MM.1S (cell line): ENCODE results near the gene YPEL5.
"Not testable (repeated sequence)": the region's sequence is repeated elsewhere in the genome, so short reads cannot be mapped to it uniquely, and the experiment has no call there.

Source experiments
- DNase-seq: peaks from one replicate; pipeline ENCODE4 v3.0.0-alpha.2; 2015
- H2AFZ ChIP-seq: fragments of 300-600 bp; sonication (generic); 2 replicates; pipeline ENCODE4 v1.6.0; 2016; ENCODE audit warnings: antibody characterized with exemption, low read length
- H3F3A ChIP-seq: fragments of 300-600 bp; sonication (generic); 2 replicates; pipeline ENCODE4 v1.6.1; 2016; ENCODE audit warnings: mild to moderate bottlenecking, antibody characterized with exemption, low read length, moderate library complexity, mixed read lengths; ENCODE audit not compliant: insufficient read depth
- H3K27ac ChIP-seq: fragments of 300-600 bp; sonication (generic); 2 replicates; pipeline ENCODE4 v1.5.1; 2016; ENCODE audit warnings: mild to moderate bottlenecking, low read length
- H3K27me3 ChIP-seq: fragments of 300-600 bp; sonication (generic); replicated peaks from 2 replicates; pipeline ENCODE4 v1.6.0; 2016; ENCODE audit warnings: low read length; ENCODE audit not compliant: insufficient read depth
- H3K36me3 ChIP-seq: fragments of 300-600 bp; sonication (generic); replicated peaks from 2 replicates; pipeline ENCODE4 v1.6.1; 2016; ENCODE audit warnings: mild to moderate bottlenecking, low read length, mixed read lengths; ENCODE audit not compliant: insufficient read depth
- H3K4me1 ChIP-seq: fragments of 300-600 bp; sonication (generic); 2 replicates; pipeline ENCODE4 v1.6.1; 2016; ENCODE audit warnings: low read length, mixed read lengths
- H3K4me2 ChIP-seq: fragments of 300-600 bp; sonication (generic); 2 replicates; pipeline ENCODE4 v1.6.0; 2016; ENCODE audit warnings: low read depth, low read length
- H3K4me3 ChIP-seq: fragments of 300-600 bp; sonication (generic); 2 replicates; pipeline ENCODE4 v1.5.1; 2016; ENCODE audit warnings: low read length, mixed read lengths
- H3K79me2 ChIP-seq: fragments of 300-600 bp; sonication (generic); 2 replicates; pipeline ENCODE4 v1.6.1; 2016; ENCODE audit warnings: mixed run types, low read length, mixed read lengths
- H3K9ac ChIP-seq: fragments of 300-600 bp; sonication (generic); 2 replicates; pipeline ENCODE4 v1.6.1; 2016; ENCODE audit warnings: low read length, mixed read lengths
- H3K9me2 ChIP-seq: fragments of 300-600 bp; sonication (generic); replicated peaks from 2 replicates; pipeline ENCODE4 v1.6.1; 2016; ENCODE audit warnings: mild to moderate bottlenecking, low read length, mixed read lengths; ENCODE audit not compliant: insufficient read depth
- H3K9me3 ChIP-seq: fragments of 300-600 bp; sonication (generic); replicated peaks from 2 replicates; pipeline ENCODE4 v1.6.1; 2016; ENCODE audit warnings: mild to moderate bottlenecking, low read length, mixed read lengths; ENCODE audit not compliant: insufficient read depth
- H4K20me1 ChIP-seq: fragments of 300-600 bp; sonication (generic); 2 replicates; pipeline ENCODE4 v1.6.1; 2016; ENCODE audit warnings: mild to moderate bottlenecking, low read length, moderate library complexity, mixed read lengths; ENCODE audit not compliant: insufficient read depth
- EZH2 ChIP-seq: fragments of 300-600 bp; sonication (generic); optimal IDR thresholded peaks from 2 replicates; pipeline ENCODE3; 2017; ENCODE audit warnings: low read depth, mild to moderate bottlenecking, antibody characterized with exemption, low read length, mixed read lengths
- EZH2phosphoT487 ChIP-seq: fragments of 300-600 bp; sonication (generic); IDR thresholded peaks from 2 replicates; pipeline ENCODE4 v1.6.1; 2018; ENCODE audit warnings: antibody characterized with exemption, low read length
- TF ChIP-seq, protein P1 (sequence below): fragments of 300-600 bp; sonication (generic); IDR thresholded peaks from 2 replicates; pipeline ENCODE4 v1.5.1; 2016; ENCODE audit warnings: antibody characterized with exemption, low read length, mixed read lengths

YPEL5 gene

DNA sequence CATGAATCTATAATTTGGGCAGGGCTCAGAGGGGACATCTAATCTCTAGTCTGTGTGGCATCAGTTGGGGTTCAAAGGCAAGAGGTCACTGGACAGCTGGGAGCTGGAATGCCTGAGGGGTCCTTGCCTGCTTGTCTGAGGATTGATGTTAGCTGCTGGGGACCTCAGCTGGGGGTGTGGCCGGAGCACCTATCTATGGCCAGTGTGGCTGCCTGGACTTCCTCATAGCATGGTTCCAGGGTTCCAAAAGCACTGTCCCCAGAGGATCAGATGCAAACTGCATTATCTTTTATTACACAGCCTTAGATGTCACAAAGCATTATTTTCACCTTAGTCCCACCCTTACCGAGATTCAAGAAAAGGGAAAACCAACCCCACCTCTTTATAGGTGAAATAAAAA is 38.6 kb upstream of the YPEL5 start:
- Histone ChIP-seq H3K4me1 (no peaks in the 10 kb centered on the region), H3K4me2 (no peak overlapping the region), H4K20me1 (no peaks in the 10 kb centered on the region), H3K9me3 (no peaks in the 10 kb centered on the region), H3K79me2 (no peaks in the 10 kb centered on the region), H3K36me3 (no peaks in the 10 kb centered on the region), H2AFZ (no peak overlapping the region), H3K9me2 (no peaks in the 10 kb centered on the region), H3K27ac (no peak overlapping the region), H3K4me3 (no peak overlapping the region), H3F3A (no peaks in the 10 kb centered on the region), H3K27me3 (no peaks in the 10 kb centered on the region), H3K9ac (no peak overlapping the region)
- TF ChIP-seq EZH2phosphoT487 (no peak), EZH2 (no peak)
- TF ChIP-seq, protein P1, sequence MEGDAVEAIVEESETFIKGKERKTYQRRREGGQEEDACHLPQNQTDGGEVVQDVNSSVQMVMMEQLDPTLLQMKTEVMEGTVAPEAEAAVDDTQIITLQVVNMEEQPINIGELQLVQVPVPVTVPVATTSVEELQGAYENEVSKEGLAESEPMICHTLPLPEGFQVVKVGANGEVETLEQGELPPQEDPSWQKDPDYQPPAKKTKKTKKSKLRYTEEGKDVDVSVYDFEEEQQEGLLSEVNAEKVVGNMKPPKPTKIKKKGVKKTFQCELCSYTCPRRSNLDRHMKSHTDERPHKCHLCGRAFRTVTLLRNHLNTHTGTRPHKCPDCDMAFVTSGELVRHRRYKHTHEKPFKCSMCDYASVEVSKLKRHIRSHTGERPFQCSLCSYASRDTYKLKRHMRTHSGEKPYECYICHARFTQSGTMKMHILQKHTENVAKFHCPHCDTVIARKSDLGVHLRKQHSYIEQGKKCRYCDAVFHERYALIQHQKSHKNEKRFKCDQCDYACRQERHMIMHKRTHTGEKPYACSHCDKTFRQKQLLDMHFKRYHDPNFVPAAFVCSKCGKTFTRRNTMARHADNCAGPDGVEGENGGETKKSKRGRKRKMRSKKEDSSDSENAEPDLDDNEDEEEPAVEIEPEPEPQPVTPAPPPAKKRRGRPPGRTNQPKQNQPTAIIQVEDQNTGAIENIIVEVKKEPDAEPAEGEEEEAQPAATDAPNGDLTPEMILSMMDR, result no peak
- no peak for DNase-seq

DNA sequence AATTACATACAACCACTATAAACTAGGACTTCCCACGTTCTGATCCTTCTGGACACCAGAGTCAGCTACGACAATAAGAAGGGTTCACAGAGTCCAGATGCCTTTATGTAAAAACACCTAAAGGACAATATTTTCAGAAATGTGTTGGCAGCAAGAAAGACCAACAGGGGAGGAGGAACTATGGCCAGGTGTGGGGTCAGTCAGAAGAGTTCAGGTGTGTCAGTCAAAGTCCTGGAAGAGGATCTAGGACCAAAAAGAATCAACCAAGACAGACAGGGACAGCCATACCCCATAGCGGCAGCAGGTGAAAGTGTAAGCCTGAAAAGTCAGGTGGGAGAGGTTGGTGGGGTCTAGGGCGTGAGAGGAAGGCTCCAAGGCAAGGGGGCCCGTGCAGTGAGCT is 38.0 kb upstream of the YPEL5 start:
- Histone ChIP-seq H3K36me3 (no peaks in the 10 kb centered on the region), H3K4me2 (no peak overlapping the region), H3K27ac (no peak overlapping the region), H3K79me2 (no peaks in the 10 kb centered on the region), H2AFZ (no peak overlapping the region), H3K4me3 (no peak overlapping the region), H3K9ac (no peak overlapping the region), H3K27me3 (no peaks in the 10 kb centered on the region), H3K9me2 (no peaks in the 10 kb centered on the region), H4K20me1 (no peaks in the 10 kb centered on the region), H3F3A (no peaks in the 10 kb centered on the region), H3K9me3 (no peaks in the 10 kb centered on the region), H3K4me1 (no peaks in the 10 kb centered on the region)
- TF ChIP-seq EZH2phosphoT487, result no peak
- TF ChIP-seq, protein P1, result no peak
- no peak for TF ChIP-seq EZH2
- DNase-seq, result no peak

DNA sequence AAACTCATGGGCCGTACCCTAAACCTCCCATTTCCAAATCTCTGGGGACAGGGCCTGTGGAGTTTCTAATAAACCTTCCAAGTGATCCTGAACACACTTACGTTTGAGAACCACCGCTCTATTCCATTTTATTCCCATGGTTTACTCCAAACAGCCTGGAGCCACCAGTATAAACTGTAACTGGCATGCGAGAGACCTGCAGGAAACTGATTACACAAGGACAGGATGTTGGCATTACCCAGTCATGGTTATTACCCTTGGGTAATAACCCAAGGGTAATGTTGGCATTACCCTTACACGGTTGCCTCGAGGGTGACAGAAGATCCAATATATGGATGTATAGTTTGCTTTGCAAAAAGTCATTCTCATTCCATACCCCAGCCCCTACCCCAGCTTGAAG is 37.0 kb upstream of the YPEL5 start:
- no peaks in the 10 kb centered on the region for H3K36me3 ChIP-seq
- H3K27ac ChIP-seq, result no peak overlapping the region
- no peak for DNase-seq
- no peaks in the 10 kb centered on the region for H4K20me1 ChIP-seq
- no peak for TF ChIP-seq EZH2
- TF ChIP-seq EZH2phosphoT487, result no peak
- TF ChIP-seq, protein P1, result no peak
- no peaks in the 10 kb centered on the region for H3K79me2 ChIP-seq
- peaks cover 3% of the 10 kb centered on the region for H3K4me1 ChIP-seq
- no peaks in the 10 kb centered on the region for H3K27me3 ChIP-seq
- no peaks in the 10 kb centered on the region for H3K9me2 ChIP-seq
- H3K4me3 ChIP-seq, result no peak overlapping the region
- no peak overlapping the region for H3K4me2 ChIP-seq
- H3K9me3 ChIP-seq, result no peaks in the 10 kb centered on the region
- H3F3A ChIP-seq, result no peaks in the 10 kb centered on the region
- H2AFZ ChIP-seq, result no peak overlapping the region
- H3K9ac ChIP-seq, result no peak overlapping the region

DNA sequence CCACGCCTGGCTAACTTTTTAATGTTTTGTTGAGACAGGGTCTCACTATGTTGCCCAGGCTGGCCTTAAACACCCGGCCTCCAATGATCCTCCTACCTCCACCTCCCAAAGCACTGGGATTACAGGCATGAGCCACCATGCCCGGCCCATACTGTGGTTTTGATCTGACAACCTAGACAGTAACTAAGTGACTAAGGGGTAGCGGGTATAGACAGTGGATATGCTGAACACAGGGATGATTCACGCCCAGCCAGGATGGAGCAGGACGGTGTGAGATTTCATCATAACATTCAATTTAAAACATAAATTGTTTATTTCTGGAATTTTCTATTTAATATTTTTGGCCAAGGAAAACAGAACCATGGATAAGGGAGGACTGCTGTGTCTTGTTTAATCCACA is 36.0 kb upstream of the YPEL5 start:
- no peak overlapping the region for H3K9ac ChIP-seq
- no peak overlapping the region for H3K4me3 ChIP-seq
- H2AFZ ChIP-seq, result no peak overlapping the region
- H3K27ac ChIP-seq, result no peak overlapping the region
- H3K4me1 ChIP-seq, result peaks cover 10% of the 10 kb centered on the region
- no peaks in the 10 kb centered on the region for H3K9me2 ChIP-seq
- no peaks in the 10 kb centered on the region for H3K27me3 ChIP-seq
- no peaks in the 10 kb centered on the region for H3K9me3 ChIP-seq
- no peaks in the 10 kb centered on the region for H3K36me3 ChIP-seq
- no peaks in the 10 kb centered on the region for H4K20me1 ChIP-seq
- H3K79me2 ChIP-seq, result no peaks in the 10 kb centered on the region
- TF ChIP-seq, protein P1, result no peak
- TF ChIP-seq EZH2 (no peak), EZH2phosphoT487 (no peak)
- H3F3A ChIP-seq, result no peaks in the 10 kb centered on the region
- no peak overlapping the region for H3K4me2 ChIP-seq
- DNase-seq, result no peak

DNA sequence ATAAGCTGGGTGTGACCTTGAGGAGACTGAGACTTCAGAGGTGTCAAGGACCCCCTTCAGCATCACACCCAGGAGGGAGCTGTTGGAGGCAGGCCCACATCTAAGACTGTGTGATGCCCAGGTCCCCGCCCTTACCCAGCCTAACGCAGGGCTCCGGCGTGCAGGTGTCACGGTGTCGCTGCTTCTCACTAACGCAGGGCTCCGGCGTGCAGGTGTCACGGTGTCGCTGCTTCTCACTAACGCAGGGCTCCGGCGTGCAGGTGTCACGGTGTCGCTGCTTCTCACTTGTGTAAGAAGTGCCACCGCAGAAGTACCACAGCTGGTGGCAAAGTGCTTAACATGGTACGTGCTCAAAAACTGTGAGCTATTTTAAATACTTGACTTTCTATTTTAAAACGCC is 35.6 kb upstream of the YPEL5 start:
- H3K27ac ChIP-seq, H3K9me2 ChIP-seq, H3K27me3 ChIP-seq, H4K20me1 ChIP-seq, H3K36me3 ChIP-seq, H3F3A ChIP-seq, H3K9me3 ChIP-seq, DNase-seq, H2AFZ ChIP-seq, H3K4me3 ChIP-seq, H3K9ac ChIP-seq, H3K79me2 ChIP-seq, H3K4me2 ChIP-seq: not testable (repeated sequence)
- H3K4me1 ChIP-seq, result peaks cover 10% of the 10 kb centered on the region
